HepG2 (cell line): ENCODE data around the gene ENO2. TPM values are rescaled to one million over a fixed set of nuclear protein-coding genes. Genes with fewer than 3 reads are reported as not detected.

Experiments used
- FOSL1 ChIP-seq: sonication (generic); formaldehyde crosslinking; IDR thresholded peaks from 2 replicates; pipeline ENCODE4 v1.9.0; 2021; ENCODE audit warnings: missing genetic modification reagents, borderline replicate concordance
- GPN1 ChIP-seq: sonication (generic); formaldehyde crosslinking; IDR thresholded peaks from 2 replicates; pipeline ENCODE4 v1.5.1; 2020; ENCODE audit warnings: missing genetic modification reagents, borderline replicate concordance
- JDP2 ChIP-seq: sonication (generic); formaldehyde crosslinking; IDR thresholded peaks from 2 replicates; pipeline ENCODE4 v1.8.1; 2022; ENCODE audit warnings: missing genetic modification reagents, borderline replicate concordance
- PRMT3 ChIP-seq: sonication (generic); formaldehyde crosslinking; IDR thresholded peaks from 2 replicates; pipeline ENCODE4 v1.8.1; 2022; ENCODE audit warnings: low read depth, mild to moderate bottlenecking, moderate library complexity, missing genetic modification reagents, borderline replicate concordance
- RFXANK ChIP-seq: IDR thresholded peaks from 2 replicates; pipeline ENCODE4 v1.6.1; 2016
- SNRNP70 ChIP-seq: fragments of 200-400 bp; formaldehyde crosslinking; IDR thresholded peaks from 2 replicates; pipeline ENCODE4 v1.6.1; 2017; ENCODE audit warnings: mild to moderate bottlenecking, low read depth, low read length, moderate library complexity
- SRSF9 ChIP-seq: fragments of 200-400 bp; formaldehyde crosslinking; IDR thresholded peaks from 2 replicates; pipeline ENCODE4 v1.6.1; 2018; ENCODE audit warnings: borderline replicate concordance, mild to moderate bottlenecking, low read depth, low read length; ENCODE audit not compliant: insufficient read depth, poor library complexity, severe bottlenecking
- TRIM24 ChIP-seq: sonication (generic); formaldehyde crosslinking; IDR thresholded peaks from 2 replicates; pipeline ENCODE4 v1.8.0; 2022; ENCODE audit warnings: mild to moderate bottlenecking, missing genetic modification reagents
- ZEB1 ChIP-seq: IDR thresholded peaks from 2 replicates; pipeline ENCODE4 v1.6.1; 2012; ENCODE audit warnings: mild to moderate bottlenecking, low read depth, inconsistent platforms; ENCODE audit not compliant: insufficient replicate concordance
- ZNF30 ChIP-seq: sonication (generic); formaldehyde crosslinking; IDR thresholded peaks from 2 replicates; pipeline ENCODE4 v1.5.0; 2020; ENCODE audit warnings: mild to moderate bottlenecking, missing genetic modification reagents
- ZNF792 ChIP-seq: IDR thresholded peaks from 2 replicates; pipeline ENCODE4 v1.6.1; 2016
- ZNF839 ChIP-seq: sonication (generic); formaldehyde crosslinking; IDR thresholded peaks from 2 replicates; pipeline ENCODE4 v1.4.0; 2020; ENCODE audit warnings: missing genetic modification reagents, mild to moderate bottlenecking, borderline replicate concordance
- ZNF883 ChIP-seq: sonication (generic); formaldehyde crosslinking; IDR thresholded peaks from 2 replicates; pipeline ENCODE4 v1.5.1; 2020; ENCODE audit warnings: mild to moderate bottlenecking, missing genetic modification reagents; ENCODE audit errors: not compliant biosample characterization
- ZSCAN12 ChIP-seq: sonication (generic); formaldehyde crosslinking; IDR thresholded peaks from 2 replicates; pipeline ENCODE4 v1.9.0; 2021; ENCODE audit warnings: mild to moderate bottlenecking, missing genetic modification reagents
- polyA plus RNA-seq, 8 experiments: library from polyadenylated mRNA; depleted of rRNA in 3 of 8; stranded (reverse) in 7 of 8; unstranded in 1 of 8; fragments of >200 nt; fragmentation: Illumina TruSeq in 4 of 8; extraction: Trizol in 4 of 8; gene quantifications; 2 replicates each; pipeline versions ENCODE4 v1.2.1 to v1.2.3, GENCODE V29; 2011 to 2016; ENCODE audit warnings: low read depth in 4 of 8, missing spikeins in 1 of 8, mixed read lengths in 1 of 8; ENCODE audit not compliant: insufficient read depth in 1 of 8
- total RNA-seq, 5 experiments: library from RNA; depleted of rRNA; stranded (reverse); fragments of >200 nt; fragmentation: Illumina TruSeq; extraction: Trizol; gene quantifications; 2 replicates each; pipeline ENCODE4 v1.2.3, GENCODE V29; 2016; ENCODE audit warnings: low read depth in 1 of 5
- TF ChIP-seq, protein P1 (sequence below): sonication (generic); formaldehyde crosslinking; IDR thresholded peaks from 2 replicates; pipeline ENCODE4 v1.5.0; 2020; ENCODE audit warnings: missing genetic modification reagents
- TF ChIP-seq, protein P2 (sequence below): sonication (generic); formaldehyde crosslinking; IDR thresholded peaks from 2 replicates; pipeline ENCODE4 v1.8.0; 2022; ENCODE audit warnings: low read depth, missing genetic modification reagents
- TF ChIP-seq, protein P3 (sequence below): sonication (generic); formaldehyde crosslinking; conservative IDR thresholded peaks from 2 replicates; pipeline ENCODE4 v1.4.0; 2020; ENCODE audit warnings: missing genetic modification reagents
- TF ChIP-seq, protein P4 (sequence below): sonication (generic); formaldehyde crosslinking; IDR thresholded peaks from 2 replicates; pipeline ENCODE4 v1.4.0; 2020; ENCODE audit warnings: missing genetic modification reagents, borderline replicate concordance
- TF ChIP-seq, protein P5 (sequence below): sonication (generic); formaldehyde crosslinking; IDR thresholded peaks from 2 replicates; pipeline ENCODE4 v1.5.0; 2020; ENCODE audit warnings: mild to moderate bottlenecking, missing genetic modification reagents
- TF ChIP-seq, protein P6 (sequence below): sonication (generic); formaldehyde crosslinking; IDR thresholded peaks from 2 replicates; pipeline ENCODE4 v1.8.1; 2023; ENCODE audit warnings: mild to moderate bottlenecking, missing genetic modification reagents

Gene ENO2
- total and polyA plus RNA-seq, 2 of the 13 experiments (the other 11 are each of a cell fraction or from before 2014, with no cell fraction given): 19.3 to 136 TPM

DNA sequence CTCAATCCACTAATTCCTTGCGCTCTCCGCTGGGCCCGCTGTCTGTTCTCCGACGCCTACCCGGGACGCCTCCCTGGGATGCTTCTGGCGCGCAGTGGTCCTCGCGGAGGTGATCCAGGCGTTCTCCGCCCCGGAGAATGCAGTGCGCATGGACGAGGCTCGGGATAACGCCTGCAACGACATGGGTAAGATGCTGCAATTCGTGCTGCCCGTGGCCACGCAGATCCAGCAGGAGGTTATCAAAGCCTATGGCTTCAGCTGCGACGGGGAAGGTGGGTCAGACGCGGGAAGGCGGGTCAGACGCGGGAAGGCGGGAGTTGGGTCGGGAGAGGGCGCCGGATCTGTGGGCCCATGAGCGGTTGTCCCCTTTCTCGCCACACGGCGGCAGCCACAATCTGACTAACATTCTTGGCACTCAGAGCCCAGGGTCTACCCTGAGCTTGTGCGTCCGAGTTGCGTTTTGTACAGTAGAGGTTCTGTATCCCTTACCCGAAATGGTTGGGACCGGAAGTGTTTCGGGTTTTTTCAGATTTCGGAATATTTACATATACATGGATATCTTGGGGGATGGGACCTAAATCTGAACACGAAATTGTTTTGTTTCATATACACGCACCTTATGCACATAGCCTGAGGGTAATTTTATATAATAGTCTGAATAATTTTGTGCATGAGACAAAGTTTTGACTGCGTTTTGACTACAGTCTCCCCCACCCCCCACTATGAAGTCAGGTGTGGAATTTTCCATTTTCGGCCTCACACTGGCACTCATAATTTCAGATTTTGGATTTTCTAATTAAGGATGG is 30.2 kb downstream of the ENO2 start (continued):
- TF ChIP-seq ZNF792 (CRISPR knock-in tag) (peak; percentile 15; the same call in 1 of the 2 replicates), RFXANK (CRISPR knock-in tag) (no peak), GPN1 (CRISPR knock-in tag) (no peak), ZEB1 (no peak), ZNF839 (CRISPR knock-in tag) (no peak), ZNF30 (CRISPR knock-in tag) (no peak), SNRNP70 (no peak), TRIM24 (no peak), FOSL1 (CRISPR knock-in tag) (no peak), ZSCAN12 (CRISPR knock-in tag) (no peak), JDP2 (CRISPR knock-in tag) (no peak), ZNF883 (CRISPR knock-in tag) (peak; percentile 73), PRMT3 (CRISPR knock-in tag) (no peak), SRSF9 (no peak)
- TF ChIP-seq, protein P1, sequence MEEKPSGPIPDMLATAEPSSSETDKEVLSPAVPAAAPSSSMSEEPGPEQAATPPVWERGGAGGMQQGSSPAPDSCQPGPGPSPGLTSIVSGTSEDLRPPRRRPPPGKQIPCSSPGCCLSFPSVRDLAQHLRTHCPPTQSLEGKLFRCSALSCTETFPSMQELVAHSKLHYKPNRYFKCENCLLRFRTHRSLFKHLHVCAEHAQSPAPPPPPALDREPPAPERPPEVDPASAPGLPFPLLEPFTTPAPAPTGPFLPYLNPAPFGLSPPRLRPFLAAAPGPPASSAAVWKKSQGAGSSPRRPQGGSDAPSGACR (CRISPR knock-in tag): no peak
- TF ChIP-seq, protein P2, sequence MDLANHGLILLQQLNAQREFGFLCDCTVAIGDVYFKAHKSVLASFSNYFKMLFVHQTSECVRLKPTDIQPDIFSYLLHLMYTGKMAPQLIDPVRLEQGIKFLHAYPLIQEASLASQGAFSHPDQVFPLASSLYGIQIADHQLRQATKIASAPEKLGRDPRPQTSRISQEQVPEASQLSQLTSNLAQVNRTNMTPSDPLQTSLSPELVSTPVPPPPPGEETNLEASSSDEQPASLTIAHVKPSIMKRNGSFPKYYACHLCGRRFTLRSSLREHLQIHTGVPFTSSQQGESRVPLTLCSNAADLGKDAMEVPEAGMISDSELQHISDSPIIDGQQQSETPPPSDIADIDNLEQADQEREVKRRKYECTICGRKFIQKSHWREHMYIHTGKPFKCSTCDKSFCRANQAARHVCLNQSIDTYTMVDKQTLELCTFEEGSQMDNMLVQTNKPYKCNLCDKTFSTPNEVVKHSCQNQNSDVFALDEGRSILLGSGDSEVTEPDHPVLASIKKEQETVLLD (CRISPR knock-in tag): no peak
- TF ChIP-seq, protein P3, sequence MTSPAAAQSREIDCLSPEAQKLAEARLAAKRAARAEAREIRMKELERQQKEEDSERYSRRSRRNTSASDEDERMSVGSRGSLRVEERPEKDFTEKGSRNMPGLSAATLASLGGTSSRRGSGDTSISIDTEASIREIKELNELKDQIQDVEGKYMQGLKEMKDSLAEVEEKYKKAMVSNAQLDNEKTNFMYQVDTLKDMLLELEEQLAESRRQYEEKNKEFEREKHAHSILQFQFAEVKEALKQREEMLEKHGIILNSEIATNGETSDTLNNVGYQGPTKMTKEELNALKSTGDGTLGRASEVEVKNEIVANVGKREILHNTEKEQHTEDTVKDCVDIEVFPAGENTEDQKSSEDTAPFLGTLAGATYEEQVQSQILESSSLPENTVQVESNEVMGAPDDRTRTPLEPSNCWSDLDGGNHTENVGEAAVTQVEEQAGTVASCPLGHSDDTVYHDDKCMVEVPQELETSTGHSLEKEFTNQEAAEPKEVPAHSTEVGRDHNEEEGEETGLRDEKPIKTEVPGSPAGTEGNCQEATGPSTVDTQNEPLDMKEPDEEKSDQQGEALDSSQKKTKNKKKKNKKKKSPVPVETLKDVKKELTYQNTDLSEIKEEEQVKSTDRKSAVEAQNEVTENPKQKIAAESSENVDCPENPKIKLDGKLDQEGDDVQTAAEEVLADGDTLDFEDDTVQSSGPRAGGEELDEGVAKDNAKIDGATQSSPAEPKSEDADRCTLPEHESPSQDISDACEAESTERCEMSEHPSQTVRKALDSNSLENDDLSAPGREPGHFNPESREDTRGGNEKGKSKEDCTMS (CRISPR knock-in tag): no peak
- TF ChIP-seq, protein P4, sequence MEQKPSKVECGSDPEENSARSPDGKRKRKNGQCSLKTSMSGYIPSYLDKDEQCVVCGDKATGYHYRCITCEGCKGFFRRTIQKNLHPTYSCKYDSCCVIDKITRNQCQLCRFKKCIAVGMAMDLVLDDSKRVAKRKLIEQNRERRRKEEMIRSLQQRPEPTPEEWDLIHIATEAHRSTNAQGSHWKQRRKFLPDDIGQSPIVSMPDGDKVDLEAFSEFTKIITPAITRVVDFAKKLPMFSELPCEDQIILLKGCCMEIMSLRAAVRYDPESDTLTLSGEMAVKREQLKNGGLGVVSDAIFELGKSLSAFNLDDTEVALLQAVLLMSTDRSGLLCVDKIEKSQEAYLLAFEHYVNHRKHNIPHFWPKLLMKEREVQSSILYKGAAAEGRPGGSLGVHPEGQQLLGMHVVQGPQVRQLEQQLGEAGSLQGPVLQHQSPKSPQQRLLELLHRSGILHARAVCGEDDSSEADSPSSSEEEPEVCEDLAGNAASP (CRISPR knock-in tag): no peak
- TF ChIP-seq, protein P5, sequence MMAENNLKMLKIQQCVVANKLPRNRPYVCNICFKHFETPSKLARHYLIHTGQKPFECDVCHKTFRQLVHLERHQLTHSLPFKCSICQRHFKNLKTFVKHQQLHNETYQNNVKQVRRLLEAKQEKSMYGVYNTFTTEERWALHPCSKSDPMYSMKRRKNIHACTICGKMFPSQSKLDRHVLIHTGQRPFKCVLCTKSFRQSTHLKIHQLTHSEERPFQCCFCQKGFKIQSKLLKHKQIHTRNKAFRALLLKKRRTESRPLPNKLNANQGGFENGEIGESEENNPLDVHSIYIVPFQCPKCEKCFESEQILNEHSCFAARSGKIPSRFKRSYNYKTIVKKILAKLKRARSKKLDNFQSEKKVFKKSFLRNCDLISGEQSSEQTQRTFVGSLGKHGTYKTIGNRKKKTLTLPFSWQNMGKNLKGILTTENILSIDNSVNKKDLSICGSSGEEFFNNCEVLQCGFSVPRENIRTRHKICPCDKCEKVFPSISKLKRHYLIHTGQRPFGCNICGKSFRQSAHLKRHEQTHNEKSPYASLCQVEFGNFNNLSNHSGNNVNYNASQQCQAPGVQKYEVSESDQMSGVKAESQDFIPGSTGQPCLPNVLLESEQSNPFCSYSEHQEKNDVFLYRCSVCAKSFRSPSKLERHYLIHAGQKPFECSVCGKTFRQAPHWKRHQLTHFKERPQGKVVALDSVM (CRISPR knock-in tag): no peak
- TF ChIP-seq, protein P6, sequence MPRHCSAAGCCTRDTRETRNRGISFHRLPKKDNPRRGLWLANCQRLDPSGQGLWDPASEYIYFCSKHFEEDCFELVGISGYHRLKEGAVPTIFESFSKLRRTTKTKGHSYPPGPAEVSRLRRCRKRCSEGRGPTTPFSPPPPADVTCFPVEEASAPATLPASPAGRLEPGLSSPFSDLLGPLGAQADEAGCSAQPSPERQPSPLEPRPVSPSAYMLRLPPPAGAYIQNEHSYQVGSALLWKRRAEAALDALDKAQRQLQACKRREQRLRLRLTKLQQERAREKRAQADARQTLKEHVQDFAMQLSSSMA (CRISPR knock-in tag): no peak
